Body of pancreas (tissue), 4 donors: ENCODE data around the gene PNKP. TPM values are rescaled to one million over a fixed set of nuclear protein-coding genes. Genes with fewer than 3 reads are reported as not detected.
A peak's percentile ranks its signal among the peaks of the same experiment; 100 is the strongest.

Source experiments
- ATAC-seq: fragments of 150-250 bp; one replicate; pipeline ENCODE4 v1.9.1; 2016
- DNase-seq, 4 donors: peaks; one replicate each; pipeline ENCODE4 v3.0.0-alpha.2; 2019
- H3K27ac ChIP-seq, 4 donors: fragments of 200-600 bp; sonication (generic); 1 replicate in 3 of 4; 2 replicates in 1 of 4; pipeline versions ENCODE4 v1.5.1 to v1.6.1; 2016 to 2019; ENCODE audit warnings: mild to moderate bottlenecking in 1 of 4, mixed read lengths in 1 of 4, moderate library complexity in 1 of 4
- H3K27me3 ChIP-seq, 2 donors: fragments of 200-600 bp; sonication (generic); one replicate each; pipeline ENCODE4 v1.6.0; 2016; ENCODE audit warnings: mild to moderate bottlenecking in 1 of 2
- H3K36me3 ChIP-seq, 2 donors: fragments of 200-600 bp; sonication (generic); replicated peaks in 1 of 2; 2 replicates each; pipeline ENCODE4 v1.5.1; 2016; ENCODE audit warnings: low read depth in 2 of 2; ENCODE audit not compliant: insufficient read depth in 1 of 2
- H3K4me1 ChIP-seq: fragments of 200-600 bp; sonication (generic); one replicate; pipeline ENCODE4 v1.6.0; 2016
- H3K4me3 ChIP-seq, 2 donors: fragments of 200-600 bp; sonication (generic); 1 replicate in 1 of 2; 2 replicates in 1 of 2; pipeline ENCODE4 v1.5.1; 2016 to 2019
- H3K9me3 ChIP-seq, 3 donors: fragments of 200-600 bp; sonication (generic); 1 replicate in 2 of 3; 2 replicates in 1 of 3; pipeline ENCODE4 v1.5.1; 2016
- CTCF ChIP-seq, 7 experiments: fragments of 450-650 bp in 4 of 7; fragments of 200-600 bp in 3 of 7; sonication (generic) in 3 of 7; IDR thresholded peaks; one replicate each; pipeline ENCODE4 v1.5.1; 2016 to 2019; ENCODE audit warnings: antibody characterized with exemption in 7 of 7
- POLR2A ChIP-seq, 3 donors: fragments of 450-650 bp; IDR thresholded peaks; one replicate each; pipeline ENCODE4 v1.6.1; 2016; ENCODE audit warnings: antibody characterized with exemption in 3 of 3, mild to moderate bottlenecking in 2 of 3
- WGBS, 2 donors: methylation state at CpG; one replicate each; pipeline ENCODE4 v1.1.5; 2017; 5-methylcytosine and 5-hydroxymethylcytosine counted together
- intact Hi-C: fragments of 100-400 bp; cut with DNase I; formaldehyde crosslinking; loops from one replicate; pipeline ENCODE4 v1.15.1; 2023
- total RNA-seq, 2 donors: library from RNA; depleted of rRNA; stranded (reverse); fragments of >200 nt; gene quantifications; one replicate each; pipeline ENCODE4 v1.1.0, GENCODE V29; 2016

The PNKP gene
- total RNA-seq, 2 donors from 2014 or later: 59.7 to 122 TPM

- WGBS, 2 donors: 73 to 76% methylated on average over 6 to 10 of the region's 10 CpGs
- ATAC-seq (no peak), DNase-seq (no peak)
- Histone ChIP-seq H3K9me3 (no peaks in the 10 kb centered on the region), H3K36me3 (peaks cover 4 to 7% of the 10 kb centered on the region in 2 donors), H3K27me3 (no peaks in the 10 kb centered on the region), H3K27ac (peak overlapping the region in 2 of 4 donors; percentile 5 to 25), H3K4me3 (no peak overlapping the region), H3K4me1 (peaks cover 36% of the 10 kb centered on the region)
- TF ChIP-seq POLR2A (IDR thresholded peaks at IDR 0.05) (no peak), CTCF (IDR thresholded peaks at IDR 0.05) (no peak)
- intact Hi-C loops: no loop called here
These were observed 13.5 kb downstream of the PNKP start for GRCh38 chr19:49853852-49854377.

DNA sequence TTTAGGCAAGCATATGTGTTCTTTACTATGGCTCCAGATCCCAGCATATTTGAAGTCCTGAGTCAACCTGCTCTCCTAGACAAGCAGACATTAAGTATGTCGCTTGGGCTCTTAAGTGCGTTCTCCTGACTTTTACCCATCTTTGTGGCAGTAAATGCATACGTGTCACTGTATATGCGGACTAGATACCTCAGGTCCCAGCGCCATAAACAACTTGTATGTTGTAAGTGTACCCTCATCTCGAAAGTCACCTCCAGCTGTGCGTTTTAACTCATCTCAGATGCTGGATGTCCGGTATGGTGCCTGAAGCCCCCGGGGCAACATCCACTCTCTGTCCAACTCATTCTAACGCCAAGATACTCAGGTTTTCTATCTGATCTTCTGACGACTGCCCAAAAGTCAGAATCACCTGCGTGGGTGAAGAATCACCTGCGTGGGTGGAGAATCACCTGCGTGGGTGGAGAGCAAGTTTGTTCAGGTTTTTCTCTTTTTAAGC lies 14.7 kb downstream of the PNKP start:
- TF ChIP-seq POLR2A (IDR thresholded peaks at IDR 0.05) (no peak), CTCF (IDR thresholded peaks at IDR 0.05) (no peak)
- ATAC-seq: no peak
- H3K9me3 ChIP-seq: no peaks in the 10 kb centered on the region
- 46 to 47% methylated on average over 14 of the region's 14 CpGs for WGBS, 2 donors
- peaks cover 36% of the 10 kb centered on the region for H3K4me1 ChIP-seq
- intact Hi-C loops: no loop called here
- DNase-seq: peak in 1 of 4 donors; percentile 7
- H3K36me3 ChIP-seq: peaks cover 0 to 2% of the 10 kb centered on the region in 2 donors
- H3K4me3 ChIP-seq: no peak overlapping the region
- no peaks in the 10 kb centered on the region for H3K27me3 ChIP-seq
- peak overlapping the region in 2 of 4 donors; percentile 28 to 99 for H3K27ac ChIP-seq

GRCh38 chr19:49851456-49852259 lies 15.7 kb downstream of the PNKP start:
- TF ChIP-seq CTCF (IDR thresholded peaks at IDR 0.05) (no peak), POLR2A (IDR thresholded peaks at IDR 0.05) (no peak)
- WGBS, 2 donors: 1% methylated on average over 30 to 59 of the region's 78 CpGs
- H3K36me3 ChIP-seq: peaks cover 0 to 2% of the 10 kb centered on the region in 2 donors
- DNase-seq: peak in 3 of 4 donors; percentile 47 to 59 (median 47)
- intact Hi-C loops: no loop called here
- no peaks in the 10 kb centered on the region for H3K27me3 ChIP-seq
- peak overlapping the region; percentile 93 to 99 (median 99) for H3K27ac ChIP-seq
- peak; percentile 18 for ATAC-seq
- peak overlapping the region; percentile 44 to 75 for H3K4me3 ChIP-seq
- peaks cover 36% of the 10 kb centered on the region for H3K4me1 ChIP-seq
- H3K9me3 ChIP-seq: no peaks in the 10 kb centered on the region

- H3K36me3 ChIP-seq: no peaks in the 10 kb centered on the region
- TF ChIP-seq CTCF (IDR thresholded peaks at IDR 0.05) (peak in 1 of 7 experiments; percentile 15), POLR2A (IDR thresholded peaks at IDR 0.05) (peak; percentile 80 to 89 (median 83))
- peaks cover 36% of the 10 kb centered on the region for H3K4me1 ChIP-seq
- H3K4me3 ChIP-seq: peak within 1 kb of the TSS; percentile 44 to 75
- H3K9me3 ChIP-seq: no peaks in the 10 kb centered on the region
- intact Hi-C loops: no loop called here
- DNase-seq (peak; percentile 93 to 94 (median 94)), ATAC-seq (peak; percentile 94)
- WGBS, 2 donors: 0% methylated on average over 6 to 67 of the region's 98 CpGs
- H3K27ac ChIP-seq: peak within 1 kb of the TSS; percentile 93 to 99 (median 99)
- H3K27me3 ChIP-seq: no peaks in the 10 kb centered on the region
These were observed 16.7 kb downstream of the PNKP start, which contains the start of gene PTOV1 for GRCh38 chr19:49850487-49851342. PTOV1 (plus strand) TSS chr19:49851159.
